Neural cell (in vitro differentiated cells): ENCODE measurements around the gene PROCA1.

Experiments used
- EP300 ChIP-seq: fragments of 450-650 bp; conservative IDR thresholded peaks from 2 replicates; pipeline ENCODE4 v1.6.1; 2014; ENCODE audit warnings: antibody characterized with exemption, mild to moderate bottlenecking, moderate library complexity; ENCODE audit not compliant: poor library complexity, severe bottlenecking
- EZH2 ChIP-seq: fragments of 200-600, 300-800 bp; shearing (Covaris generic), sonication (generic); IDR thresholded peaks from 2 replicates; pipeline ENCODE4 v1.6.1; 2014; ENCODE audit warnings: antibody characterized with exemption, low read length, borderline replicate concordance, mild to moderate bottlenecking; ENCODE audit not compliant: insufficient read depth, poor library complexity, severe bottlenecking
- TF ChIP-seq, protein P1 (sequence below): fragments of 450-650 bp; IDR thresholded peaks from 2 replicates; pipeline ENCODE4 v1.5.1; 2014; ENCODE audit warnings: antibody characterized with exemption, mild to moderate bottlenecking, moderate library complexity; ENCODE audit not compliant: poor library complexity, severe bottlenecking
- TF ChIP-seq, protein P2 (sequence below): IDR thresholded peaks from 2 replicates; pipeline ENCODE4 v1.6.1; 2012; ENCODE audit warnings: borderline replicate concordance

DNA sequence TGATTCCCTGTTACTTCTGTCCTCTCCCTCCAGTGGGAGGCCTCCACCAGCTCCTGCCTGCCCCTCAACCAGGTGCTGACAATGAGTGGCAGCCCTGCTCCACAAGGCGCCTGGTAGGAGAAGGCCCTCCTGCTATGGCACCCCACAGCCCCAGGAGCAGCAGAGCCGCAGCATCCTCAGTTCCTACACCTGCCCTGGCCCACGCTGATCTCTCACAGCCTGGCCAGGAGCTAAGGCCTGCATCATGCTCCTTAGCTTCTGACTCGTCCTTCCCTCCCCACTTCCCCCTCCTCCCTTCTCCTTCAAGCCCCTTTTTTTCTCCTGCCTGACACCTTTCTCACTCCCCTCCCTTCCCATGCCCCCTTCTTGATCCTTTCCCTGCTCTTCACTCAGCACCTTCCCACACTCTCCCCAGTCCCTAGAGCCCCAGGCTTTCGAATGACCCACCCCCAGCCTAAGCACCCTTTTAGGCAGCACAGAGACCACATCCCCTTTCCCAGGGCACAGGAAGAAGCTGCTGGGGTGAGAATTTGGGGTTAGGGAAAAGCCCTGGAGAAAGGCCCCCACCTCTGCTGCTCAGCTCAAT, 6.5 kb downstream of the PROCA1 start:
- TF ChIP-seq, protein P1, sequence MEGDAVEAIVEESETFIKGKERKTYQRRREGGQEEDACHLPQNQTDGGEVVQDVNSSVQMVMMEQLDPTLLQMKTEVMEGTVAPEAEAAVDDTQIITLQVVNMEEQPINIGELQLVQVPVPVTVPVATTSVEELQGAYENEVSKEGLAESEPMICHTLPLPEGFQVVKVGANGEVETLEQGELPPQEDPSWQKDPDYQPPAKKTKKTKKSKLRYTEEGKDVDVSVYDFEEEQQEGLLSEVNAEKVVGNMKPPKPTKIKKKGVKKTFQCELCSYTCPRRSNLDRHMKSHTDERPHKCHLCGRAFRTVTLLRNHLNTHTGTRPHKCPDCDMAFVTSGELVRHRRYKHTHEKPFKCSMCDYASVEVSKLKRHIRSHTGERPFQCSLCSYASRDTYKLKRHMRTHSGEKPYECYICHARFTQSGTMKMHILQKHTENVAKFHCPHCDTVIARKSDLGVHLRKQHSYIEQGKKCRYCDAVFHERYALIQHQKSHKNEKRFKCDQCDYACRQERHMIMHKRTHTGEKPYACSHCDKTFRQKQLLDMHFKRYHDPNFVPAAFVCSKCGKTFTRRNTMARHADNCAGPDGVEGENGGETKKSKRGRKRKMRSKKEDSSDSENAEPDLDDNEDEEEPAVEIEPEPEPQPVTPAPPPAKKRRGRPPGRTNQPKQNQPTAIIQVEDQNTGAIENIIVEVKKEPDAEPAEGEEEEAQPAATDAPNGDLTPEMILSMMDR, result no peak
- TF ChIP-seq, protein P2, sequence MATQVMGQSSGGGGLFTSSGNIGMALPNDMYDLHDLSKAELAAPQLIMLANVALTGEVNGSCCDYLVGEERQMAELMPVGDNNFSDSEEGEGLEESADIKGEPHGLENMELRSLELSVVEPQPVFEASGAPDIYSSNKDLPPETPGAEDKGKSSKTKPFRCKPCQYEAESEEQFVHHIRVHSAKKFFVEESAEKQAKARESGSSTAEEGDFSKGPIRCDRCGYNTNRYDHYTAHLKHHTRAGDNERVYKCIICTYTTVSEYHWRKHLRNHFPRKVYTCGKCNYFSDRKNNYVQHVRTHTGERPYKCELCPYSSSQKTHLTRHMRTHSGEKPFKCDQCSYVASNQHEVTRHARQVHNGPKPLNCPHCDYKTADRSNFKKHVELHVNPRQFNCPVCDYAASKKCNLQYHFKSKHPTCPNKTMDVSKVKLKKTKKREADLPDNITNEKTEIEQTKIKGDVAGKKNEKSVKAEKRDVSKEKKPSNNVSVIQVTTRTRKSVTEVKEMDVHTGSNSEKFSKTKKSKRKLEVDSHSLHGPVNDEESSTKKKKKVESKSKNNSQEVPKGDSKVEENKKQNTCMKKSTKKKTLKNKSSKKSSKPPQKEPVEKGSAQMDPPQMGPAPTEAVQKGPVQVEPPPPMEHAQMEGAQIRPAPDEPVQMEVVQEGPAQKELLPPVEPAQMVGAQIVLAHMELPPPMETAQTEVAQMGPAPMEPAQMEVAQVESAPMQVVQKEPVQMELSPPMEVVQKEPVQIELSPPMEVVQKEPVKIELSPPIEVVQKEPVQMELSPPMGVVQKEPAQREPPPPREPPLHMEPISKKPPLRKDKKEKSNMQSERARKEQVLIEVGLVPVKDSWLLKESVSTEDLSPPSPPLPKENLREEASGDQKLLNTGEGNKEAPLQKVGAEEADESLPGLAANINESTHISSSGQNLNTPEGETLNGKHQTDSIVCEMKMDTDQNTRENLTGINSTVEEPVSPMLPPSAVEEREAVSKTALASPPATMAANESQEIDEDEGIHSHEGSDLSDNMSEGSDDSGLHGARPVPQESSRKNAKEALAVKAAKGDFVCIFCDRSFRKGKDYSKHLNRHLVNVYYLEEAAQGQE, result no peak
- TF ChIP-seq EP300 (no peak), EZH2 (no peak)
